Ovary (tissue), 9 donors: ENCODE measurements around the gene TMEM11. TPM values are rescaled to one million over a fixed set of nuclear protein-coding genes. Genes with fewer than 3 reads are reported as not detected.

Experiments used
- DNase-seq, 5 donors: peaks; one replicate each; pipeline ENCODE4 v3.0.0-alpha.2; 2019 to 2020
- H3K27ac ChIP-seq, 2 donors: fragments of 200-600 bp; one replicate each; pipeline versions ENCODE4 v1.5.1 to v1.8.0; 2019 to 2022
- H3K27me3 ChIP-seq: fragments of 200-600 bp; one replicate; pipeline ENCODE4 v1.8.0; 2022
- H3K36me3 ChIP-seq: fragments of 200-600 bp; sonication (generic); one replicate; pipeline ENCODE4 v1.5.1; 2019
- H3K4me1 ChIP-seq: one replicate; pipeline ENCODE4 v1.8.1; 2013; ENCODE audit warnings: mild to moderate bottlenecking, moderate library complexity; ENCODE audit not compliant: insufficient read depth
- H3K4me3 ChIP-seq: fragments of 200-600 bp; sonication (generic); one replicate; pipeline ENCODE4 v1.5.1; 2017
- H3K9me3 ChIP-seq, 2 donors: fragments of 200-600 bp in 1 of 2; sonication (generic) in 1 of 2; one replicate each; pipeline versions ENCODE4 v1.5.1 to v1.8.1; 2013 to 2019; ENCODE audit warnings: mild to moderate bottlenecking in 1 of 2, moderate library complexity in 1 of 2
- EP300 ChIP-seq: sonication (generic); formaldehyde crosslinking; IDR thresholded peaks from one replicate; pipeline ENCODE4 v1.6.1; 2017; ENCODE audit warnings: antibody characterized with exemption
- POLR2A ChIP-seq: fragments of 450-650 bp; IDR thresholded peaks from one replicate; pipeline ENCODE4 v1.6.1; 2017; ENCODE audit warnings: antibody characterized with exemption, mild to moderate bottlenecking, moderate library complexity
- WGBS, 3 donors: extraction: QIAGEN DNeasy Blood & Tissue Kit in 1 of 3; methylation state at CpG; one replicate each; pipeline versions ENCODE4 v1.1.5 to v1.1.7; 2013 to 2017; 5-methylcytosine and 5-hydroxymethylcytosine counted together
- intact Hi-C, 4 donors: fragments of 100-400 bp; cut with DNase I; formaldehyde crosslinking; loops; one replicate each; pipeline versions ENCODE4 v1.11.0 to v1.15.1; 2022 to 2023
- polyA plus RNA-seq, 2 donors: library from polyadenylated mRNA; stranded (reverse); fragments of 200-250 nt in 1 of 2; fragments of 350-450 nt in 1 of 2; fragmentation: Illumina TruSeq in 1 of 2; extraction: RNeasy Lipid Tissue Mini Kit (QIAGEN cat#74804) in 1 of 2; gene quantifications; one replicate each; pipeline ENCODE4 v1.2.3, GENCODE V29; 2013 to 2014
- total RNA-seq, 7 donors: library from RNA; depleted of rRNA in 2 of 7; stranded (reverse); fragments of >200 nt in 2 of 7; fragmentation: NEBNext Ultra II Directional in 3 of 7; extraction: Animal tissue kit (Norgen Biotek cat#: 25700) in 3 of 7; gene quantifications; one replicate each; pipeline versions ENCODE4 v1.1.0 to v1.2.4, GENCODE V29; 2016 to 2023
- TF ChIP-seq, protein P1 (sequence below), 3 donors: fragments of 450-650 bp in 2 of 3; fragments of 200-600 bp in 1 of 3; IDR thresholded peaks; one replicate each; pipeline versions ENCODE4 v1.5.1 to v1.8.0; 2016 to 2022; ENCODE audit warnings: antibody characterized with exemption in 3 of 3, mild to moderate bottlenecking in 1 of 3
- donor health status: DM: no; HTN: no; CAD: no; lungs with moderate emphysema.
- donor health status: DM: no; HTN: no; CAD: no.
- donor health status: Bipolar disorder and iron deficiency.
- donor health status: DM: yes; HTN: yes; CAD: no.
- donor health status: DM: no; HTN: no; CAD: no.
- donor health status: DM: yes; HTN: yes; CAD: no.

TMEM11 gene
- total and polyA plus RNA-seq, 9 donors = 10.5 to 20.0 (median 16.4) TPM

- TF ChIP-seq, protein P1, sequence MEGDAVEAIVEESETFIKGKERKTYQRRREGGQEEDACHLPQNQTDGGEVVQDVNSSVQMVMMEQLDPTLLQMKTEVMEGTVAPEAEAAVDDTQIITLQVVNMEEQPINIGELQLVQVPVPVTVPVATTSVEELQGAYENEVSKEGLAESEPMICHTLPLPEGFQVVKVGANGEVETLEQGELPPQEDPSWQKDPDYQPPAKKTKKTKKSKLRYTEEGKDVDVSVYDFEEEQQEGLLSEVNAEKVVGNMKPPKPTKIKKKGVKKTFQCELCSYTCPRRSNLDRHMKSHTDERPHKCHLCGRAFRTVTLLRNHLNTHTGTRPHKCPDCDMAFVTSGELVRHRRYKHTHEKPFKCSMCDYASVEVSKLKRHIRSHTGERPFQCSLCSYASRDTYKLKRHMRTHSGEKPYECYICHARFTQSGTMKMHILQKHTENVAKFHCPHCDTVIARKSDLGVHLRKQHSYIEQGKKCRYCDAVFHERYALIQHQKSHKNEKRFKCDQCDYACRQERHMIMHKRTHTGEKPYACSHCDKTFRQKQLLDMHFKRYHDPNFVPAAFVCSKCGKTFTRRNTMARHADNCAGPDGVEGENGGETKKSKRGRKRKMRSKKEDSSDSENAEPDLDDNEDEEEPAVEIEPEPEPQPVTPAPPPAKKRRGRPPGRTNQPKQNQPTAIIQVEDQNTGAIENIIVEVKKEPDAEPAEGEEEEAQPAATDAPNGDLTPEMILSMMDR (IDR thresholded peaks at IDR 0.05) = no peak
- Histone ChIP-seq H3K4me1 (peaks cover 14% of the 10 kb centered on the region), H3K27me3 (no peaks in the 10 kb centered on the region)
Observed at GRCh38 chr17:21214777-21215541, 998 bp upstream of the TMEM11 start.

DNA sequence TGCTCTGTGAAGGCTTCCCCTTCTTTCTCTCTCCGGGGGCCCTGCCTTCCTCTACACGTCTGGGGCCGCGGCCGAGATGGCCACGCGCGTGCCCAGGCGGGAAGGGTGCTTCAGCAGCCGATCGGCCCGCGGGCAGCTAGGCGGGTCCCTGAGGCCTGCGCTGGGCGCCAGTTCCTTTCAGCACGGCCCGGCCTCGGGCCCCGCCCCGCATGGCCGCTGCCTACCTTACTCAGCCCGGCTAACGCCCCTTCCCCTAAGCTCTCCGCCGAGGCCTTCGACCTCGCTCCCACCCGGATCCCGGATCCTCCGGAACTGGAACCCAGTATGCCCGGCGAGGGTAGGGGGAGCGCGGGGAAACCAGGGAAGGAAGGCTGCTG lies 335 bp downstream of the TMEM11 start:
- TF ChIP-seq POLR2A = no peak
- TF ChIP-seq, protein P1 (IDR thresholded peaks at IDR 0.05) = no peak
- no peak for TF ChIP-seq EP300
- Histone ChIP-seq H3K27me3 (no peaks in the 10 kb centered on the region), H3K27ac (peak overlapping the region in 1 of 2 donors; percentile 92), H3K36me3 (no peaks in the 10 kb centered on the region), H3K9me3 (no peaks in the 10 kb centered on the region), H3K4me1 (peaks cover 14% of the 10 kb centered on the region), H3K4me3 (peak overlapping the region; percentile 93)
- peak in 1 of 5 donors; percentile 25 for DNase-seq
- intact Hi-C loops = loop anchor here in 1 of 4 donors (2.0 to 10.0 kb wide), 2 partner anchors 39 to 89 kb away; partner anchors contain the start of genes DHRS7B and NATD1
- WGBS, 3 donors = 0 to 1% (median 0%) methylated on average over 14 to 35 of the region's 35 CpGs

More at GRCh38 chr17:21214777-21215541, 998 bp upstream of the TMEM11 start:
- H3K4me3 ChIP-seq = peak overlapping the region; percentile 93
- intact Hi-C loops = loop anchor here in 1 of 4 donors (2.0 to 10.0 kb wide), 2 partner anchors 38 to 90 kb away; partner anchors contain the start of genes DHRS7B and NATD1
- peak in 2 of 5 donors; percentile 48 to 61 for DNase-seq
- no peaks in the 10 kb centered on the region for H3K9me3 ChIP-seq
- 5 to 8% (median 6%) methylated on average over 23 of the region's 23 CpGs for WGBS, 3 donors
- H3K36me3 ChIP-seq = no peaks in the 10 kb centered on the region
- peak overlapping the region; percentile 61 to 92 for H3K27ac ChIP-seq

DNA sequence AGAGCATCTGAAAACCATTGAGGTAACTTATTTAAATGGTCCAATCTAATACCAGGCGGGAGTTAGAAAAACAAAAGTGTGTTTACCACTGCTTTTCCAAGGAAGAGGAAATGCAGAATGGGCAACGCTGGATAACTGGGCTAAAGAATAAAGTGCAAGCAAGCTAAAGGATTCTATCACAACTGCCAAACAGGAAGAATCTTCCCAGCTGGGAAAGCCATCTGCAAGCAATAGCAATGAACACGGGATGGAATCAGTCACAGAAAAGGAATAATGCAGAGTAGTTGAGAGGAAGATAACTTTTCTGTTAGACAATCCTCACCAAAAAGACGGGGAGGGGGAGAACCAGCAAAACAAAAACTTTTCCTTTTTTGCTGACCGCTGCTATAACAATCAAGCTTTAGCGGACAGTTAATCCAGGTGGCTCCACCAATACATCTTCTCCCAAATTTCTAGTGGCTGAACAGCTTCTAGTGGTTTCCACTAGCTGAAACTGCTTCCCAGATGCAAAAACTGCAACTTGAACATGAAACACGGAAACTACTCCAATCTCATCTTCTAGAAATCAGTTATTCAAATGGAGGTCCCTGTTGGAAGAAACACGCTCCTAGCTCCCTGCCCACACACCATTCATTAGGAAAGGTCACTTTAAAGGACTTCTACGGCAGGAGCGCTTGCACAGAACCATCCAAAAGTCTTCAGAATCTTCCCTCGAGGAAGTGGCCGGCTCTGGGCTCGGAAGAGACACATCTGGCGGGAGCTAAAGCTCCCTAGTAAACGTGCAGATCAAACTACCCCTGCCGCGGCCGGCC lies 929 bp downstream of the TMEM11 start:
- TF ChIP-seq EP300 (no peak), POLR2A (no peak)
- TF ChIP-seq, protein P1 (IDR thresholded peaks at IDR 0.05) = no peak
- intact Hi-C loops = loop anchor here in 1 of 4 donors (10.0 kb wide), 1 partner anchor 88 kb away; the partner anchor contains the start of gene DHRS7B
- WGBS, 3 donors = 2 to 4% (median 3%) methylated on average over 18 of the region's 18 CpGs
- H3K36me3 ChIP-seq = no peaks in the 10 kb centered on the region
- H3K27ac ChIP-seq = no peak overlapping the region
- no peaks in the 10 kb centered on the region for H3K9me3 ChIP-seq
- peaks cover 14% of the 10 kb centered on the region for H3K4me1 ChIP-seq
- no peak for DNase-seq
- peak overlapping the region; percentile 93 for H3K4me3 ChIP-seq
- no peaks in the 10 kb centered on the region for H3K27me3 ChIP-seq

DNA sequence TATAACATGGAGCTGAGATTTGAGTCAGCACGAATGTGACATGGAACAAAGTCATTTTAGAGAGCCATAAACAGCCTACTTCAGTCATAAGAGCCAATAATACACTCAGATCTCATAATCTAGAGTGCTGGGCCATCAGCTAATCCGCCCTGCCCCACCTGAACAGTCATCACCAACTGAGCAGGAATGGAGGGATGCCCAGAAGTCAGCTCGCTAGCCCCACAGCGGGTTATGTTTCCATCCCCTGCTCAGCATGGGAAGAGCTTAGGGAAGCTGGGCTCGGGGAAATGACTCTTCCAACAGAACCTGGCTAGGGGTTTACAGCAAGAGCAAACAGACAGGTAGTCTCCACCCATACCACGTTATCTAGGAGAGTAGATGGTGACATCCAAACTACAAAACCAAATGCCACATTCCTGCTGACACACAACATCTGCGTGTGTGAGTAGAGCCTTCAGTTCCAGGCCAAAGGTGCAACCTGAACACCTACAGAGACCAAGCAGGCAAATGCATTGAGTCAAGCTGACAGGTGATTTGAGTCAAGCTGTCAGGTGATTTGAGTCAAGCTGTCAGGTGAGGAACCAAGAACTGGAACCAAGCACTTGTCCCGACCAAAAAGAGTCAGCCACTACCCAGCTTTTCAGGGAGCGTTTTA lies 2.0 kb downstream of the TMEM11 start:
- 65 to 70% (median 70%) methylated on average over 9 of the region's 9 CpGs for WGBS, 3 donors
- Histone ChIP-seq H3K27me3 (no peaks in the 10 kb centered on the region), H3K4me3 (no peak overlapping the region), H3K9me3 (no peaks in the 10 kb centered on the region), H3K4me1 (peaks cover 14% of the 10 kb centered on the region), H3K36me3 (no peaks in the 10 kb centered on the region), H3K27ac (no peak overlapping the region)
- intact Hi-C loops = loop anchor here in 1 of 4 donors (10.0 kb wide), 1 partner anchor 87 kb away; the partner anchor contains the start of gene DHRS7B
- TF ChIP-seq EP300 (no peak), POLR2A (no peak)
- TF ChIP-seq, protein P1 (IDR thresholded peaks at IDR 0.05) = no peak
- DNase-seq = no peak
